GM12801 (cell line): ENCODE data around the gene CCDC91.

ENCODE experiments used
- TF ChIP-seq, protein P1 (sequence below): IDR thresholded peaks from one replicate; pipeline ENCODE4 v1.5.1; 2011; ENCODE audit warnings: control low read depth; ENCODE audit not compliant: insufficient read length; ENCODE audit errors: extremely low read depth

CCDC91 gene

DNA sequence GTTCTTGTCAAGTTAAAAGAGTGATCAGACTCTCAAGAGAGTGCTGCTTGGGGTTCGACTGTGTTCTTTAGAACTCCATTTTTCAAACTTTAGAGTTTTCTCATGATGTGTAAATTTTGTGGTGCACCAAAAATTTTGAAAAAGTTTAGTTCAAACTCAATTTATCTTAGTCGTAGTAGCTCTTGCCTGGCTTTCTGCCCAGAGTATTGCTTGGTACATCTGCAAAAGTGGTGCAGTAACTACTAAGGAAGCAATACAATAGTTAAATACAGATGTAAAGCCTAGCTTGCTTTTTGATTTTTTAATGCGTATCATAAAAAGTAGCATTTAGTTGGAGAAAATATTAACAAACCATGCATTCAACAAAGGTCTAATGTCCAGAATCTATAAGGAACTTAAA, 9.5 kb upstream of the CCDC91 start:
- TF ChIP-seq, protein P1, sequence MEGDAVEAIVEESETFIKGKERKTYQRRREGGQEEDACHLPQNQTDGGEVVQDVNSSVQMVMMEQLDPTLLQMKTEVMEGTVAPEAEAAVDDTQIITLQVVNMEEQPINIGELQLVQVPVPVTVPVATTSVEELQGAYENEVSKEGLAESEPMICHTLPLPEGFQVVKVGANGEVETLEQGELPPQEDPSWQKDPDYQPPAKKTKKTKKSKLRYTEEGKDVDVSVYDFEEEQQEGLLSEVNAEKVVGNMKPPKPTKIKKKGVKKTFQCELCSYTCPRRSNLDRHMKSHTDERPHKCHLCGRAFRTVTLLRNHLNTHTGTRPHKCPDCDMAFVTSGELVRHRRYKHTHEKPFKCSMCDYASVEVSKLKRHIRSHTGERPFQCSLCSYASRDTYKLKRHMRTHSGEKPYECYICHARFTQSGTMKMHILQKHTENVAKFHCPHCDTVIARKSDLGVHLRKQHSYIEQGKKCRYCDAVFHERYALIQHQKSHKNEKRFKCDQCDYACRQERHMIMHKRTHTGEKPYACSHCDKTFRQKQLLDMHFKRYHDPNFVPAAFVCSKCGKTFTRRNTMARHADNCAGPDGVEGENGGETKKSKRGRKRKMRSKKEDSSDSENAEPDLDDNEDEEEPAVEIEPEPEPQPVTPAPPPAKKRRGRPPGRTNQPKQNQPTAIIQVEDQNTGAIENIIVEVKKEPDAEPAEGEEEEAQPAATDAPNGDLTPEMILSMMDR: no peak

DNA sequence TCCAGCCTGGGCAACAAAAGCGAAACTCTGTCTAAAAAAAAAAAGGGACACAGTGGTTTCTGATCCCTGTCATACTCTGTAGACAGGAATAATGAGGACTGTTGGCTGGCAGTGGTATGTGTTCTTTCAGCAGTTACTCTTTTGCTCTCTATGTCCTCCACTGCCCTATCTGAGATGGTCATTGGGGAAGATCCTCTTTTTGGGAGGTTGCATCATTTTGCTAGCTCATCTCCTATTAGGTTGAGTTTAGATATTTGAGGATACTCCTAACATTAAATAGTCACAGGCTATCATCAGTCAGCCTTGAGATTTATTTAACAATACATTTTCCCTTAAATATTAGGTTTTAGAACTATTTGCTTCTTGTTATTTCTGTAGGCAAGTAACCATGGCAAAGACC, 5.9 kb upstream of the CCDC91 start:
- TF ChIP-seq, protein P1: no peak

DNA sequence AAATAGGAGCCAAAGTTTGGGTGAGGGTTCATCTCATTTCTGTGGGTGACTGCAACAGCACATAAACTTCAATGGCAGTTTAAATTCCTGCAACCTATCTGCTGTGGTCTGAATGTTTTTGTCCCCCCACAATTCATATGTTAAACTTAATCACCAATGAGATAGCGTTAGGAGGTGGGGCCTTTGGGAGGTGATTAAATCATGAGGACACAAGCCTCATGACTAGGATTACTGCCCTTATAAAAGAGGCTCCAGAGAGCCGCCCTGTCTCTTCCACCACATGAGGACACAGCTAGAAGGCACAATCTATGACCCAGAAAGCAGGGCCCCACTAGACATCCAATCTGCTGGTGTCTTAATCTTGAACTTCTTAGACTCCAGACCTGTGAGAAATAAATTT, 3.8 kb upstream of the CCDC91 start:
- TF ChIP-seq, protein P1: no peak

DNA sequence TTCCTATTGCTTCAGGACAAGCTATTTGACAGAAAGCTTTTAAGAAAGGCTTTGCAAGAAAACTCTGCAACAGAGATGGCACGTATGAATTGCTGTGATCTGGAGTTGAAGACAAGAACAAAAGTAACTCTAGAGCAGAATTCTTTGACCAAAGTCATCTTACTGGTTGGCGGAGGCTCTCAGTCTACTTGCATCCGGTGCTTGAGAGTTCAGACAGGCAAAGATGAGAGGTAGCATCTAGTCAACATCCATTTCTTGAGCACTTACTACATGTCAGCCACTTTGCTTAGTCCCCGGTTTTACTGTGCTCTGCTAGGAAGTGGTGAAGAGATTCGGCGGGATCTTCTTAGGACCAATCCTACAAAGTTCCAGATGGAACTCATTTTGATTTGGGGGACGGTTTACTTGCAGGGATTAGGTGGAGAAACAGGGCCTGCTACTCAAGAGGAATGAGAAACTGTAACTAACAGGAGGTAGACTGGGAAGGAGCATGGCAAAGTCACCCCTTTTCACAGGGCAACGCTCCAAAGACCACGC, 404 bp upstream of the CCDC91 start:
- TF ChIP-seq, protein P1: no peak

DNA sequence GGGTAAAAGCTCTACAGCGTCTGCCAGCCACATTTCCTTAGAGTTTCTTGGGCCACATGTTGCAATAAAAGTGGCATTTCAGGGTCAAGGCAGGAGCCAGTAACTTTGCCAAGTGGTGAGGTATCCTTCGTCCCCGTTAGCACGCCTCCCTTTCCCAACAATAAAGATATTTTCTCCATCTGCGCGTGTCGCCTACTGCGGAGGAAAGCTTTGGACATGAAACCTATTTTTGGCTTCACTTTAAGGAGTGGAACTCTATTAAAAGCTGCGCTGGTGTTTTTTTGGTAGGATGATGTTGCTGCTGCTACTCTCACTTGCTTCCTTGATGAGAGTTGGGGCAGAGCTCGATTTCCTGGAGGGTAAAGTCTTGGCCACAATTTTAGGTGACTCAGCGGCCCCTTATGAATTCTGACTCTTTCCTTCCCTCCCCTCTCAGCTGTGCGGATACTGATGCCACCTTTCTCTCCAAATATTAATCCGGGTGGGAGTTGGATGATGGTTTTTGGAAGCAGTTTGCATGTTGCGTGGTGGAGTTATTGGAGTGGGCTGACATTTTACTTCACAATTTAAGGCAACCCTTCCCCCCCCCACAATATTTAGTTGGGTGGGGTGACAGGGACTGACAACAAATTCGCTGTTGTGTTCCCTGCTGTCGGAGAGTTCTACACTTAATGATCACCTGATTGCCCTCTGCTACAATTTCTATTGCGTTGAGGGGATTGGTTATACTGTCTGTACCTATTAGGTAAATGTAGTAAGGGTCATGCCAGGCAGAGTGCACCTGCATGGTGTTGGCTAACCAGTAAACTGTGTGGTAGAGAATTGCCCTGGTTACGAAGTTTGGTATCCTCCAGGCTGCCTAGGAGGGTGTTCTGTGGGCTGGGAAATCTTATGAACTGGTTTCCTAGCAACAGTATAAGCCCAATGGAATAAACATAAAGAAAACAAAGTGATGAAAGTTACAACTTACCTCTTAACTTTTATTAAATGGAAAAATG, 1.1 kb downstream of the CCDC91 start:
- TF ChIP-seq, protein P1: no peak

DNA sequence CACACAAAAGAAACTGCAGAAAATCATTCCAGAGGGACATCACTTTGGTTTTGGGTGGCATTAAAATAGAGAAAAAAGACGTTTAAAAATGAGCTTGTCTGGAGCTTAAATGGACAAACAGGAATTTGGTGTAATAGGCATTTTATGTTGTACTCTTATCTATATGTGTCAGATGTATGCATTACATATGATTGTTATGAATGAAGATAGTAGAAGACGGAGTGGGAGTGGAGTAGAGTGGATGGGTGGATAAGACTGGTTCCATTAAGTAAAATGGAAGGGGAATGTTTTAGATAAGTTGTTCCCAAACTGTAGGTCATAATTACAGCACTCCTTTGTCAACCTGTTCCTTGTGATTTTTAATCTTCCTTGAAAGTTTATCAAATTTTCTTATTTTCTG, 1.9 kb downstream of the CCDC91 start:
- TF ChIP-seq, protein P1: no peak

DNA sequence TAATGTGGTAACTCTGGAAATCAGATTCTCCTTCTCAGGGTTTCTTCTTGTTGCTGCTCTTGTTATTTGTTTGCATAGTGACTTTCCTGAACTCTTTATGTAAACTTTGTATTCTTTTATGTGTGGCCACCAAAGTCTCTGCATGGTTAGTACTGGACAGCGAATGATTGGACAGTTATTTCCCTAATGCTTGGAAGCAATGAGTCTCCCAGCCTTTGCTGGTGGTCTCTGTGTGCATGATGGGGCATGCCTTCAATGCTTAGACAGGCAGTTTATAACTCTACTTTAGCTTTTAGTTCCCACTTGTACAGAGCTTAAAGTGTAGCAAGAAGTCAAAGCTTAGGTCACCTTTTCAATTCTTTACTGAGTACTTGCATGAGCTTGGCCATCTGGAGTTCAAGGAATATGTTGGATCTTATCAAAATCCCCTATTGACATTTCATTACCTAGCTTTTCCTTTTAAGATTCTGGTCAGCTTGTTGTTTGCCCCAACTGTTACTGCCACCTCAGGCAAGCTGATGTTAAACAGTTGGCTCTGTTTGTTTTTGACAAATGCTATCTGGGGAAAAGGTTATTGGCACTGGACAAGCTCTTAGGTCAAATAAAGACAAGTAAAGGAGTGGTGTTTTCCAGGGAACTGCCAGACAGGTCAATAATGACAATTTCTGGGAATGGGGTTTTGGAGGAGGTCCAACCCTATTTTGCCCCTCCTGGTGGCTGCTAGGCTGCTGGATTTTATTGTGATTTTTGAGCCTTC, 12.3 kb downstream of the CCDC91 start:
- TF ChIP-seq, protein P1: no peak
